Activated CD4-positive, alpha-beta T cell treated with anti-CD3 and anti-CD28 coated beads, Interleukin-2, amount 50 U/mL, for 1 hour (primary cell): Measurements from ENCODE around the gene ZNF648.
"Not testable (repeated sequence)": the region's sequence is repeated elsewhere in the genome, so short reads cannot be mapped to it uniquely, and the experiment has no call there.

Experiments used
- DNase-seq: peaks from one replicate; pipeline ENCODE4 v3.0.0-alpha.2; 2020

ZNF648 gene

GRCh38 chr1:182069028-182069466 lies 7.5 kb upstream of the ZNF648 start:
- peak; percentile 31 for DNase-seq

DNA sequence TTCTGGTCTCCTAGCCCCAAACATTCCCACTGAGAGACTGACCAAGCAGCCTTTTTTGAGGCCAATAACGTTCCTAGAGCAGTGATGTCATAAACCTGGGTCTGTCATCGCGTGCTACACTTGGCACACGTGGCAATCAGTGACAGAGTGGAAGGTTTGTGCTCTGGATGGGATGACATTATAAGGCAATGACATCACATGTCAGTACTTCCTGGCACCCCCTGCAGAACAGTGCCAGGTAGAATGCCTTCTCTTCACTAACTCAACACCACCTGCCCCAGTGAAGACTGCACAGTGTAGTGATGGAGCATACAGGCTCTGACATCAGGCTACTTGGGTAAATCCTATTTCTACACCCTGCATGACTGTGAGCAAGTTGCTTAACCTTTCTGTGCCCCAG lies 5.4 kb upstream of the ZNF648 start:
- no peak for DNase-seq

GRCh38 chr1:182065126-182065845 lies 3.8 kb upstream of the ZNF648 start:
- no peak for DNase-seq

DNA sequence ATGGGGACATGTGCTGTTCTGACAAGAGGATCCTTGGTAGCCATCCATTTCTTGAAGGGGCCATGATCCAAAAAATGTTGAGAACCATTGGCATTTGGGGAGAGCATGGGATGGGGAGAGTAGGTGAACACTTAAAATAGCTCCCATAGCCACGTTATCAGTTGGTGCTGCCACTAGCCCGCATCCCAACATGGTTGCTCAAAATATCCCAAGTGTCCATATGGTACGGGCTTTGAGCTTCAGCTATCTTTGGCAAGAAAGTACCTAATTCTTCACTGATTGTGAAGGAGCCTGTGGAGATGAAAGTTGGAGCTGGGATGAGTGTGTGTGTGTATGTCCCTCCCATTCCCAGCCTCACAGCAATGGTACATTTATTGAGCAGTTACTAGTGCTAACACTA lies 3.1 kb upstream of the ZNF648 start:
- DNase-seq = no peak

DNA sequence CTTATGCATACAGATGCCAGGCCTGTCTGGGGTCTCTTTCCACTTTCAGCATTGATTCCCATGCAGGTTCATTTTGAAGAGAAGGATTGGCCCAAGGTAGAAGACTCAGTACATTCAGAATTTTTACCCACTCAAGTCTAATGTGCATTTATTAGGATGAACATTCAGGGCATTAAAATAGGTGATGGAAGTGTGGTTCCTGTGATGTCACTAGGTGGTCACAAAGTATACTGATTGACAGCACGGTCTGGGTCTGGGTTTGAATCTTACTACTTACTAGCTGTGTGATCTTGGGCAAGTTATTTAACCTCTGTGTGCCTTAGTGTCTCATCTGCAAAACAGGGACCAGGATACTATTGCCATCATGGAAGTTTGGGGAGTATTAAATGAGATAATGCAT lies 711 bp upstream of the ZNF648 start:
- DNase-seq = no peak

DNA sequence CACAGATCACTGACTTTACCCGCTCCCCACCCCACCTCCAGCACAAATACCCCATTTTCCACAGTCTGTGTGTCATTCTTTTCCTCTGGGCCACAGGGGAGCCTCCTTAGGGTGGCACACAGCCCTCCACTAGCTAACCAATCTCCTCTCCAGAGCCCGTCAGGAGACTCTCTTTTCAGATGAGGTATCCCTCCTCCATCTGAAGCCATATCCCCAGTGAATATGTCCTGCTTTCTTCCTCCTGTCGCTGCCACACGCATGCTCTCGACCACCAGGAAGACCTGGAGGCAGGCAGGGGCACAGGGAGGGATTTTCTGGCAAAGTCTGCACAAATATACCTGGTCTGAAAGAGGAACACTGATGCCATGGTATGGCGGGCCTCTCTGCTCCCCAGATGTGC lies 635 bp downstream of the ZNF648 start:
- DNase-seq = no peak

DNA sequence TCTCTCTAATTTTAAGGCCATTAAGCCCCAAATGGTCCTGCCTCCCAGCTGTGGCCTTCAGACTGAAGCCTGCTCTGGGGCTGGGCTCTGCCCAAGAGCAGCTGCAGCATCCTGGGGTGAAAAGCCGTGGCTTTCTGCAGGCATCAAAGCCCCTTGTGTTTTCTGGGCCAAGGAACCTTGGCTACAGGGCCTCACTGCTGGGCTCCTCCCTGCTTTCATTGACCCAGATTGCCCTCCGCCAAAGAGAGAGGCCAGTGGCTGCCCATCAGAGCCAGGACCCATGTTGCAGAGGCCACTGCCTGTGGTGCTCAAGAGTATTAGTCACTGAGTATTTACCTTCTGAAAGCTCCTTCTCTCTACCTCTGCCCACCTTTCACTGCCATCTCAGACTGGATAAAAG lies 1.6 kb downstream of the ZNF648 start:
- no peak for DNase-seq

GRCh38 chr1:182056601-182057366 lies 4.7 kb downstream of the ZNF648 start:
- DNase-seq = no peak

GRCh38 chr1:182054698-182055326 lies 6.7 kb downstream of the ZNF648 start:
- DNase-seq = peak; percentile 56

DNA sequence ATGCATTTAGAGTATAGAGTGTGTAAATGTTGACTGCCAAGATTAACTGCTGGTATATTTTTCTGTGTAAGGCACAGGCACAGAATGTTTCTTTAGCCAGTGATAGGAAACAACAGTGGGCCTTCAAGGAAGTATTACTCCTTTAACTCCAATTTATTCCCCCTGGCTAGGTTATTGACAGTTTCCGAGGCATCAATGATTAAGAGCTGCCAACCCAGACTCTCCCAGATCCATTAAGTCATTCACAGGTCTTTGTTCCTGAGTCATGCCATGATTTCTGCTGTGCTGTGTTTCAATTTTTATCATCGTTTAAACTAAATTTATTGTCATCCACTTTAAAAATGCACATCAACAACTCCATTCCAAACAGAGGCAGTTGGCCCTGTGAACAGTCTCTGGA lies 9.2 kb downstream of the ZNF648 start:
- DNase-seq = no peak

GRCh38 chr1:182051938-182052337 lies 9.6 kb downstream of the ZNF648 start:
- no peak for DNase-seq

DNA sequence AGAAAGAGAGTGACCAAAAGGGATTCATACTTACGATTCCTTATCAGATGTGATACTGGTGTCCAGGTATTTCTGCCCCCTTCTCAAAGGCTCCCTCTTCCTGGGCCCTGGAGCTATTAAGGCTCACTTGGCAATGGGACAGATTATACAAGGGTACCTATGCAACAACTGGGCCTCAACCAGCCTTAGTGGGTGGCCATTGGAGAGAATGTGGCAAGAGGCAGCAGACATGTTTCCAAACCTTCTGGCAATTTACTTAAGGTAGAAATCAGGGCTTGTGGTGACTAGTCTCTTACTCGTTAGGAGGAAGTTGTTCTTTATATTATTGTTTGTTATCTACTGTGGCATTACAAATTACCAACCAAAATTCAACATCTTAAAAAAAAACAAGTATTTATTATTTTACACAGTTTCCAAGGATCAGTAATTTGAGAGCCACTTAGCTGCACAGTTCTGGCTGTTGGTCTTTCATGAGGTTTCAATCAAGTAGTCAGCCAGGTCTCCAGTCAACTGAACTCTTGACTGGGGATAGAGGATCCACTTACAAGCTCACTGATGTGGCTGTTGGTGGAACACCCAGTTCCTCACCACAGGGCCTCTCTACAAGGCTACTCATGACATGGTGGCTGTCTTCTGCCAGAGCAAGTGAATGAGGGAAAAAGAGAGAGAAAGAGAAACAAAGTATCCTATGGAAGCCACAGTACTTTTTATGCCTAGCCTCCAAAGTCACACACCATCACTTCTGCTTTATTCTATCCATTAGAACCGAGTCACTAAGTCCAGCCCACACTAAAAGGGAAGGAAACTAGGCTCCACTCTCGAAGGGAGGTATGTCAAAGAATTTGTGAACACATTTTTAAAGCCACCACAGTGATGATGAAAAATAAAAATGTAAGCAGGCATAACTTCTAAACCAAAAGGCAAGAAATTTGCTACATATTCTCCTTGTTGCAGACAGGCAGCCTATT lies 10.7 kb downstream of the ZNF648 start:
- no peak for DNase-seq

DNA sequence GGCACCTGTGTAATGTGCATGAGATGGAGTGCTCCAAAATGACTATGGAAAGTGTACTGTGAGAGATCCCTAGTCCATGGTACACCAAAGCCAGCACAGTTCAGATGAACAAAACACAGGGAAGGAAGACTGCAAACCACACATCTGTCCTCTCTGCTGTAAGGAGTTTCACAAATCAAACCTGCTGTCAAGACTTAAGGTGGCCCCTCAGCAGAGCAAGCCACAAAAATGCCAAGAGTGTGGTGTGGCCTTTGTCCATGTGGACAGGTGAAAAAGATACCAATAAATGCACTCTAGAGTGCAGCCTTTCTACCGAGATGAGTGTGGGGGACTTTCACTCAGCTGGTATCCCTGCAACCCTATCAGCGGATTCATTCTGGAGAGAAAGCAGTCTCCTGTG lies 12.9 kb downstream of the ZNF648 start:
- DNase-seq = no peak

GRCh38 chr1:182046763-182047162 lies 14.7 kb downstream of the ZNF648 start:
- DNase-seq = no peak

- DNase-seq = not testable (repeated sequence)
Measured at GRCh38 chr1:182045481-182045880, 16.0 kb downstream of the ZNF648 start.

DNA sequence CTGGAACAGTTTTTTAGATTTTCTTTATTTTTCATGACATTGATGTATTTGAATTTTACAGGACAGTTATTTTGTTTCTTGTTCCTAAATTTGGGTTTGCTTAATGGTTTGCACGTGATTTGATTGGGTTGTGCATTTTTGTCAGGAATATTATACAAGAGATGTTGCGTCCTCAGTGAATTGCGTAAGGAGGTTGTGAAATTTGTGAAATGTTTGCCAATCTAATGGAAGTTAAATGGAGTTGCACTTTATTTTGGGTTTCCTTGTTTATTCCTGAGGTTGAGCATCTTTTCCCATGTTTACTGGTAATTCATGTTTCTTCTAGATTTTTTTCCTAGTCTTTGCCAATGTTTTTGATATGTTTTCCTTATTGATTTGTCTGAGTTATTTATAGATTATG lies 19.9 kb downstream of the ZNF648 start:
- DNase-seq = no peak

DNA sequence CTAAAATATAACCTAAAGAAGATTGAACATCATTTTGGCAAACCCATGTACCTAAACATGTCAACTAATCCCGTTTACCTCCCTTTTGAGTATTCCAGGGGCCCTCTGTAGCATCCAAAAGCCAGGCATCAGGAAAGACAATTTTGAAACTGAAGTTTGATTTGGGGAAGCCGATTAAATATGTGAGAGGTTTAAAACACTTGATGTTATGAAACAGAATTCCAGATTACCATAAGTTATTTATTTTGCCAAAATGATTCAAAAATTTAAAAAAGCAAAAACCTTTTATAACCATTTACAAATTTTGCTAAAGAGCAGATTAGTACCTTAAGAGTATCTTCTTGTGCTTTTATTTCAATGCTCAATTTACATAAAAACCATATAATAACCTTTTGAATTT lies 23.3 kb downstream of the ZNF648 start:
- DNase-seq = no peak

GRCh38 chr1:182035097-182035770 lies 26.3 kb downstream of the ZNF648 start:
- no peak for DNase-seq

DNA sequence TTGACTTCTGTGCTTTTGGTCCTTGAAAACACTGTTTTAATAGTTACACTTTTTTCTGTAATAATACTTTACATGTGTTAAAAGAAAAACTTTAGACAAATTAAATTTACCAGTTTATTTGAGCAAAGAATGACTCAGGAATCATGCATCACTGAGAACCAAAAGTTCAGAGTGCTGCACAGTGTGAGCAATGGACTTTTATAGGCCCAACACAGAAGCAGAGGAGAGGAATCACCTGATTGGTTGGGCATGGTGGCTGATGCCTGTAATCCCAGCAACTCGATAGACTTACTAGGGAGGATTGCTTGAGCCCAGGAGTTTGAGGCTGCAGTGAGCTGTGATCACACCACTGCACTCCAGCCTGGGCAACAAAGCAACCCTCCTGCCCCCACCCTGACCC lies 29.3 kb downstream of the ZNF648 start:
- no peak for DNase-seq

- DNase-seq = peak; percentile 98
Measured at GRCh38 chr1:182029379-182030331, 31.9 kb downstream of the ZNF648 start.

- DNase-seq = no peak
Measured at GRCh38 chr1:182029002-182029378, 32.5 kb downstream of the ZNF648 start.
